ENCODE measurements around the gene UNC45A.
A peak's percentile ranks its signal among the peaks of the same experiment; 100 is the strongest.
"Not testable (repeated sequence)": the region's sequence is repeated elsewhere in the genome, so short reads cannot be mapped to it uniquely, and the experiment has no call there.

The UNC45A gene

DNA sequence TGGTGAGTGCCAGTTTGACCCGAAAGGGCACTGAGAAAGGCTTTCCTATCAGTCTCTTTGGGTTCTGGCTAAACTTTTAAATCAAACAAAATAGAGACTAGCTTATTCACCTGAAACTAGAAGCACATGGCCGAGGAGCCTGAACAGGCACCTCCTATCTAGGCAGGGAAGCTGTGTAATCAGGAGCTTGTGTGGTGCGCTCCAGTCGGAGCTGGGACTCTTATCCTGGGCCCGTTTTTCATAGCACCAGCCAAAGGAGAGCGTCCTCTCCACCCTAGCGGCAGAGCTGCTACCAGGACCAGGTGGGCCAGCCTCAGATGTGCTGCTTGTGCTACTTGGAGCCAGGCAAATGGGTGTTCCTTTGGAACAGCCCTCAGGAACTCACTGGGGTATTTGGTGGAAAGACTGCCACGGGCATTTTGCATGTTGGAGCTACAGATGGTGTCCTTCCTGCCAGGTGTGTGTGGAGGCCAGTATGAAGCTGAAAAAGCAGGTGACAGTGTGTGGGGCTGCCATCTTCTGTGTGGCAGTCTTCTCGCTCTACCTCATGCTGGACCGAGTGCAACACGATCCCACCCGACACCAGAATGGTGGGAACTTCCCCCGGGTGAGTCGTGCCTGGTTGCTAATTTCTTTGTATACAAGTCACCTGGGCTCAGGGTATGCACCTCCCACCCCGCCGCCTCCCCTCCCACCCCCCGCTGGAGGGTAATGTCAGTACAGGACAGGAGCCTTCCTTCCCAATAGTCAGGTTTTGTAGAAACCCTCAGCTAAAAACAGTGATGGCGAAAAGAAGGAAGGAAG is 31.1 kb upstream of the UNC45A start:
- DNase-seq (ENCODE audit: insufficient read length, low spot score) (no peak), FAIRE-seq (peak; percentile 85)

- DNase-seq (ENCODE audit: insufficient read length, low spot score): no peak
Observed at GRCh38 chr15:90904746-90905145, 30.3 kb upstream of the UNC45A start.

GRCh38 chr15:90905306-90906180 is 29.5 kb upstream of the UNC45A start:
- FAIRE-seq (no peak), DNase-seq (ENCODE audit: insufficient read length, low spot score) (no peak)

More at GRCh38 chr15:90904746-90905145, 30.3 kb upstream of the UNC45A start:
- FAIRE-seq: no peak

DNA sequence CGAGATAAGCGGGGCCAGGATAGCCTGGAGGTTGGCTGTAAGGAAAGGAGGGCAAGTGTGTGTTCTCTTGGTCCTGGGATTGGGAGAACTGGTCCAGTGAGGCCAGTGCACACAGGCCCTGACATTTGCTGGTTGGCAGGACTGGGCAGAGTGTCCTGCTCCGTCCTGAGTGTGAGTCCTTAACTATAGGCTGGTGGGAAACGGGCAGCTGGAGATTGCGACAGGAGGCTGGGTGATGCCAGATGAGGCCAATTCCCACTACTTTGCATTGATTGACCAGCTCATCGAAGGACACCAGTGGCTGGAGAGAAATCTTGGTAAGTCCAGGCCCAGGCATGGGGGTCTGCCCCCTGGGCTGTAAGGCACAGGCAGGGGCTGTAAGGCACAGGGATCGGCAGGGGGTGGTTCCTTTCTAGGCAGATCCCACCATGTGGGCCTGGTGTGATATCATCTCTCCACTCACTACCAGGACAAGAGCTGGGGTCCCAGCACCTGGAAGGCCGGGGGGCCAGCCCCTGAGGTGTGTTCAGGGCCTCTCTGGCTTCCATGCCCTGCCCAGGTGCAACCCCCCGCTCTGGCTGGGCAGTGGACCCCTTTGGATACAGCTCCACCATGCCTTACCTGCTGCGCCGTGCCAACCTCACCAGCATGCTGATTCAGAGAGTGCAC is 28.8 kb upstream of the UNC45A start:
- no peak for FAIRE-seq
- DNase-seq (ENCODE audit: insufficient read length, low spot score): no peak

DNA sequence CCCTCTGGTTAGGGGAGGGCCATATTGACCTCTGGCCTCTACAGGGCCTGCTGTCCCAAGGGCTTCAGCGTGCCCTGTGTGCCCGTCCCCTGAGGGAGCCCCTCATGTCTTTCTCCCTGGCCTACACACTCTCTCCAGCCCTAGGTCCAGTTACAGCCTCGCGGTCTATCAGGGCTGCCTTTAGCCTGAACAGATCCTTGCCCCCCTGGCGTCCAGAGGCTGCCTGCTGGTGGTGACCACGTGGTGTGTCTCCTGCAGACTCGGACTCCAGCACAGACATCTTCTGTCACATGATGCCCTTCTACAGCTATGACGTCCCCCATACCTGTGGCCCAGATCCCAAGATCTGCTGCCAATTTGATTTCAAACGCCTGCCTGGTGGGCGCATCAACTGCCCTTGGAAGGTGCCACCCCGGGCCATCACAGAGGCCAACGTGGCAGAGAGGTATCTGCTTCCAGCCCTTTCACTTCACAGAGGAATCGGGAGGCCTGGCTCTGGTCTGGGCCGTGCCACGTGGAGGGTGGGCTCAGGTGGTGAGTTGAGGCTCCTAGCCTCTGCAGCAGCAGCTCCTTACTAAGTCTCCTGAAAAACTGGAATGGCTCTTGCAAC is 27.9 kb upstream of the UNC45A start:
- FAIRE-seq (no peak), DNase-seq (ENCODE audit: insufficient read length, low spot score) (no peak)

GRCh38 chr15:90907838-90908507 is 27.1 kb upstream of the UNC45A start:
- FAIRE-seq: no peak
- DNase-seq (ENCODE audit: insufficient read length, low spot score): no peak

GRCh38 chr15:90909449-90909848 is 25.6 kb upstream of the UNC45A start:
- DNase-seq (ENCODE audit: insufficient read length, low spot score); FAIRE-seq: not testable (repeated sequence)

DNA sequence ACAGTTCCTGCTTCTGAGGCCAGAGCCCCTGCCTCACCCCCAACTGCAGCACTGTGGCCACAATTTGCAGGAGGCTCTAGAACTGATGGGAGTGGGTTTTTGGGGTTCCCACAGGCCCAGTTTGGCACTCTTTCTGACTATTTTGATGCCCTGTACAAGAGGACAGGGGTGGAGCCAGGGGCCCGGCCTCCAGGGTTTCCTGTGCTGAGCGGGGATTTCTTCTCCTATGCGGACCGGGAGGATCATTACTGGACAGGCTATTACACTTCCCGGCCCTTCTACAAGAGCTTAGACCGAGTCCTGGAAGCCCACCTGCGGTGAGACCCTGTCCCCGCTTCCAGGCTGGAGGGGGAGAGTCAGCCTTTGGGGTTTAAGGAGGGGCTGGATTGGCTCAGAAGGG is 25.1 kb upstream of the UNC45A start:
- DNase-seq (ENCODE audit: insufficient read length, low spot score) (no peak), FAIRE-seq (no peak)

DNA sequence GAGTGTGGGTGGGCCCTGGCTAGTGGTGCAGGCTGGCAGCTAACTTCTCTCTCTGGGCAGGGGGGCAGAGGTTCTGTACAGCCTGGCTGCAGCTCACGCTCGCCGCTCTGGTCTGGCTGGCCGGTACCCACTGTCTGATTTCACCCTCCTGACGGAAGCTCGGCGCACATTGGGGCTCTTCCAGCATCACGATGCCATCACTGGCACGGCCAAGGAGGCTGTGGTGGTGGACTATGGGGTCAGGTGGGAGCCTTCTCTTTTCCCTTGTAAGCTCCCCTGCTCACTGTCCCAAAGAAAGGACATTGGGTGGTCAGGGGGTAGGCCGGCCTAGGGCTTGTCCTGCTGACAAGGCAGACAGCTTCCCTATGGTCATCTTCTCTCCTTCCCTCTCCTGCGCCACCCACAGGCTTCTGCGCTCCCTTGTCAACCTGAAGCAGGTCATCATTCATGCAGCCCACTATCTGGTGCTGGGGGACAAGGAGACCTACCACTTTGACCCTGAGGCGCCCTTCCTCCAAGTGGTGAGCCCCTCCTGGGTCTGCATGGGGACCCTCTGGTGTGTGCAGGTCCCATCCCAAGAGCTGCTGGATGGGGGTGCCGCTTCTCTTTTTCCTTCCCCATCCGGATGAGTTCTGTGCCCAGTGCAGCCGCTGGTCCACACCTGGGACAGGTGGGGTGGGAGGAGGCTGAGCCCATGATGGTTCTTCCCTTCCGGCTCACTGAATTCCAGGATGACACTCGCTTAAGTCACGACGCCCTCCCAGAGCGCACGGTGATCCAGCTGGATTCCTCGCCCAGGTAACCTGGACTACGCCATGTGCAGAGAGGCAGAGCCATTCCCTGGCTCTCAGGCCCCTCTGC is 24.4 kb upstream of the UNC45A start:
- FAIRE-seq: no peak
- DNase-seq (ENCODE audit: insufficient read length, low spot score): no peak

DNA sequence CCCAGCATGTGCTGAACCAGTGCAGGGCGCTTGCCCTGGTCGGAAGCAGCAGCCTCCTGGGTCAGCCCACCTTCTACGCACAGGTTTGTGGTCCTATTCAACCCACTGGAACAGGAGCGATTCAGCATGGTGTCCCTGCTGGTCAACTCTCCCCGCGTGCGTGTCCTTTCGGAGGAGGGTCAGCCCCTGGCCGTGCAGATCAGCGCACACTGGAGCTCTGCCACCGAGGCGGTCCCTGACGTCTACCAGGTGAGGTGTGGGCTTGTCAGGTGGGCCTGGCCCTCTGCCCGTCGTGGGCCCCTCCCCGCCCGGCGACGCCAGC is 23.8 kb upstream of the UNC45A start:
- DNase-seq (ENCODE audit: insufficient read length, low spot score) (no peak), FAIRE-seq (no peak)

DNA sequence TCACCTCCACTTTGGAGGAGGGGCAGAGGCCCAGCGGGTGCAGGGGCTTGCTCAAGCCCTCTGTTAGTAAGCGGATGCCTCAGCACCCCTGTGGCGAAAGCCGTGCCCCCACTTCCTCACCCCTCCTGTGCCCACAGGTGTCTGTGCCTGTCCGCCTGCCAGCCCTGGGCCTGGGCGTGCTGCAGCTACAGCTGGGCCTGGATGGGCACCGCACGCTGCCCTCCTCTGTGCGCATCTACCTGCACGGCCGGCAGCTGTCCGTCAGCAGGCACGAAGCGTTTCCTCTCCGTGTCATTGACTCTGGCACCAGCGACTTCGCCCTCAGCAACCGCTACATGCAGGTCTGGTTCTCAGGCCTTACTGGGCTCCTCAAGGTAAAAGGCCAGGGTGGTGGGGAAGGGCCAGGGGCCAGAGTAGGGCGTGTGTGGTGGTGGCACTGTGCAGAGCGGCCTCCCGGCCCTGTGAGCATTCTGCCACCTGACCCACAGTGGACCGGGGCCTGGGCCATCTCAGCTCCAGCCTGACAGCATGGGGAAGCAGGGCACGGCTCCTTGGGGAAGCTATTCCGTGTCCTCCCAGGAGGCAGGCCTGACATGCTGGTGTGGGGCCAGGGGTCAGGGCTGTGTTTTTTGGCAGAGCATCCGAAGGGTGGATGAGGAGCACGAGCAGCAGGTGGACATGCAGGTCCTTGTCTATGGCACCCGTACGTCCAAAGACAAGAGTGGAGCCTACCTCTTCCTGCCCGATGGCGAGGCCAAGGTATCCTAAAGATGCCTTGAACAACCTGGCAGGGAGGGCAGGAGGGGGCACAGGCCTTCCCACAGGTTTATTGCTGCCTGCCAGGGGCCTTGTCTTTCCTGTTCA is 22.9 kb upstream of the UNC45A start:
- DNase-seq (ENCODE audit: insufficient read length, low spot score) (no peak), FAIRE-seq (no peak)

DNA sequence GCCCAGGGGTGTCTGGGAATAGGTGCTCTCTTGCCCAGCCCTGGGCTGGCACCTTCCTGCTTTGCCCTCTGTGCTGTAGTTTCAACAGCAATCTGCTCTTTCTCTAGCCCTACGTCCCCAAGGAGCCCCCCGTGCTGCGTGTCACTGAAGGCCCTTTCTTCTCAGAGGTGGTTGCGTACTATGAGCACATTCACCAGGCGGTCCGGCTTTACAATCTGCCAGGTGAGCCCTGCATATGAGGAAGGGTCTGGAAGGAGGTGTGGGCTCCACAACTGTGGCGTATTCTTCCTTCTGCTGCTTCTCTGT is 22.4 kb upstream of the UNC45A start:
- DNase-seq (ENCODE audit: insufficient read length, low spot score) (no peak), FAIRE-seq (no peak)

DNA sequence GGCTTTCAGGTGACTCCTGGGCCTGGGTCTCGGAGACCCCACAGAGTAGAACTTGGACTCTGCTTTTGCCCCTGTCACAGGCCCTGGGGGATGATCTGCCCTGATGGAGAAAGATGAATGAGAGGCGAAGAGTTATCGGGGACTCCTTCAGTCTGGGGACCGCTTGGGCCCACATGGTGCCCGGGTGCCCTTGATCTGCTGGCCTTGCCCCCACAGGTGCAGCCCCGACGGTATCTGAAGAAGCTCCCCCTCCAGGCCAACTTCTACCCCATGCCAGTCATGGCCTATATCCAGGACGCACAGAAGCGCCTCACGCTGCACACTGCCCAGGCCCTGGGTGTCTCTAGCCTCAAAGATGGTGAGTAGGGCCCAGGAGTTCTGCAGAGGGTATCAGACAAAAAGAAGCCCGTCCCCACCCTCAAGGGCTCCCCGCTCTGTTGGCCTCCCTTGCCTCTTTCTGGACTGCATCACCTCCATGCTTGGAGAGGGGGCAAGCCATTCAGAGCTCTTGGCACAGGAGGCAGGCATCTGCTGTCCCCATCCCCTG is 21.6 kb upstream of the UNC45A start:
- DNase-seq (ENCODE audit: insufficient read length, low spot score) (no peak), FAIRE-seq (no peak)

DNA sequence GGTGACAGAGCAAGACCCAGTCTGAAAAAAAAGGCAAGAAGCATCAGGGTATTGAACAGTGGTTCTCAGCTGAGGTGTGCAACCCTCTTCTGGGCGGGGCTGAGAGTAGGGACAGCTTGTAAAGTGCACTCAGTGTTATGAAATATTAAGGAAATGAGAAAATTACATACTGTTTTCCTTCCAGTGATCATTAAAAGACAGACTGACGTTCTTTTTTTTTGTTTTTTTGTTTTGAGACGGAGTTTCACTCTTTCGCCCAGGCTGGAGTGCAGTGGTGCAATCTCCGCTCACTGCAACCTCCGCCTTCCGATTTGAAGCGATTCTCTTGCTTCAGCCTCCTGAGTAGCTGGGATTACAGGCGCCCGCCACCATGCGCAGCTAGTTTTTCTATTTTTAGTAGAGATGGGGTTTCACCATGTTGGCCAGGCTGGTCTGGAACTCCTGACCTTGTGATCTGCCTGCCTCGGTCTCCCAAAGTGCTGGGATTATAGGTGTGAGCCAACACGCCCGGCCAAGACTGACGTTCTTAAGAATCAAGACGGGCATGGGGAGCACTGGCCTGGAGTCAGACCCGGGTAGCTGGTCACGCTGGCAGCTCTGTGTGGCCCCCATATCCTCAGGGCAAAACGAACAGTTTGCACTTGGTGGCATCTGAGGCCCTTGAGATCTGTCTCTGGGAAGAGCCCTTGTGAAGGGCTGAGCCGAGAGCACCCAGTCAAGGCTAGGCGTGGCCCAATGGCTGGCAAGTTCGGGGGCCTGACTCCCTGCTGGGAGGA is 20.6 kb upstream of the UNC45A start:
- DNase-seq (ENCODE audit: insufficient read length, low spot score) (no peak), FAIRE-seq (no peak)

- FAIRE-seq: no peak
- DNase-seq (ENCODE audit: insufficient read length, low spot score): no peak
Observed at GRCh38 chr15:90915216-90915807, 19.8 kb upstream of the UNC45A start.

DNA sequence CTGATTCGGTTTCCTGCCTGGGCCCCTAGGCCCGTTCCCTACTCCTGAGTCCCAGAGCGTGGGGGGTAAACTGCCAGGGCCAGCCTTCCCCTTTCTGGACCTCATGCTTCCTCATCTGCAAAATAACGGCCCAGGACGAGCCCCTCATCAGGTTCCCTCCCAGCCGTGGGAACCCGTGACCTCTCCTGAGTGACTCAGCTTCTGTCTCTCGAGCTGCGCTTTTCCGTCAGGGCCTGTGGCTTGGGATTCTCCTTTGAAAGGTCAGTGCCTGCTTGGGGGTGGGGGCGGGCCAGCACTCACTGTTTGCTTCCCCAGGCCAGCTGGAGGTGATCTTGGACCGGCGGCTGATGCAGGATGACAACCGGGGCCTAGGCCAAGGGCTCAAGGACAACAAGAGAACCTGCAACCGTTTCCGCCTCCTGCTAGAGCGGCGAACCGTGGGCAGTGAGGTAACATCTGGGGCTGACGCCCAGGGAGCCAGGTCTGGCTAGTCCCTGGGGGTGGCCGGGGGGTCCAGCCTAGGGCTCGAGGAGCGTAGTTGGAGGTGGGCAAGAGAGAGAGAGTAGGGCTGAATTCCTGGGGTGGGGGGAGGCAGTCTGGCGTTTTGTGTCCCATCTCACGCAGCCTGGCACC is 19.2 kb upstream of the UNC45A start:
- no peak for FAIRE-seq
- no peak for DNase-seq (ENCODE audit: insufficient read length, low spot score)

- DNase-seq (ENCODE audit: insufficient read length, low spot score) (no peak), FAIRE-seq (no peak)
Observed at GRCh38 chr15:90916461-90916860, 18.6 kb upstream of the UNC45A start.

All from GM19239 (cell line).